Activated CD4-positive, alpha-beta T cell treated with anti-CD3 and anti-CD28 coated beads for 1 hour (primary cell): ENCODE data around the gene L3MBTL4.

Source experiments
- DNase-seq: peaks from one replicate; pipeline ENCODE4 v3.0.0-alpha.2; 2020

The L3MBTL4 gene

DNA sequence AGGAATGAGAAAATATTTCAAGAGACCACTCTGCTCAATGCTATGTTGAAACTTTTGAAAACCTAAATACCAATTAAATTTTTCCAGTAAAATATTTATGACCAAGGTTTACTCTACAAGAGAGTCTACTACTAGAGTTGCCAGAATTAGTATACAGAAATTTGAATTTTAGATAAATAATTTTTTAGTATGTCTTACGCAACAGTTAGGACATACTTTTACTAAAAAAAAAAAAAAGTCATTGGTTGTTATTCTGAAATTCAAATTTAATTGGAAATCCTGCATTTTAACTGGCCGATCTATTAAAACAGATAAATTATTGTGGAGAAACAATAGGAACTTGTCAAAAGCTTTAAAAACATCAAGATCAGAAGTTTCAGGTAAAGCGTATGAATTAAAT is 470.3 kb downstream of the L3MBTL4 start:
- DNase-seq, result no peak

DNA sequence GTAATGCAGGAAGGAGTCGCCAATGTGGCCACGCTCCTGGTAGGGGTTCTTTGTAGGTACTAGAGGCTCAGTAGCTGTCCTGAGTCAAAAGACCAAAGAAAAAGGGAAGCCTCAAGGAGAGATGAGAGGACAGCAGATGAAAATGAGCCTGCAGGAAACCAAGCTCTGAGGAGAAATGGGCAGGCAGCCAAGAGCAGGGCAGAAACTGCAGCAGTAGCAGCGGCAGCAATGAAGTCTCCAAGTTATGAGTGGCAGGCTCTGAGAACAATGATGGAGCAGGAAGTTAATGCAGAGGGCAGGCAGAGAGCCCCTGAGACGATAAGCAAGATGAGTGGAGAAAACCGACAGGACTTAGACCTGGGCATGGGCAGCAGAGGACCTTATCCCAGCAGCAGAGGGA is 471.2 kb downstream of the L3MBTL4 start:
- DNase-seq, result no peak

DNA sequence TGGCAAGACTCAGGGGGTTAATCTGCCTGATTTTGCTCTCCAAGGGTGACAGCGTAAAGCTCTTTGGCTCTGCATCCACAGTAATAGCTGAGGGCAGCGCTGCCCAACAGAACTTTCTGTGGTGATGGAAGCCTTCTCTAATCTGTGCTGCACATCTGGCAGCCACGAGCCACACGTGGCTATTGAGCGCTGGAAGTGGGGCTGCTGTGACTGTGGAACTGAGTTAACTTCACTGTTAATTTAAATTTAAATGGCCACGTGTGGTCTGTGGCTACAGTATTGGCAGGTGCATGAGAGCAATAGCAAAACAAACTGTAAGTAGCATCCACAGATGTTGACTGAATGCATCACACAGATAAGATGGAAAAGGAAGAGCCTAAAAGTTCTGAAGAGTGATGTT is 472.1 kb downstream of the L3MBTL4 start:
- DNase-seq, result no peak

DNA sequence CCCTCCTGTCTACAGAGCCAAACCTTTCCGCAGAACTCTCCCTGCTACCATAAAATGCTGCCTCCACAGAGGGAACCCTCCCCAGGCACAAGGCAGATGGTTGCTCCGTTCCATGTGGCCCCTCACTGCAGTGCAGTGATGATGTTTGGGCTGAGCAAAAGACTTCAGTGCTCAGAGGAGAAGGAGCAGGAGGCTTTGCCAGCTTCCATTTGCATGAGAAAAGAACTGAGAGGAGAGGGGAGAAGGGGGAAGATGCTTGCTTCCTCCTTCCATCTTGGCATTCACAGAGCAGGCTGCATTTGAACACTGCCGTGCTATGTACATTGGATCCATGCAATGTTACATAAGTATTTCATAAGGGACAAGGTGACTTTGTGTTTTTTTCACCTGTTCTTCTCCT is 472.8 kb downstream of the L3MBTL4 start:
- DNase-seq, result no peak

DNA sequence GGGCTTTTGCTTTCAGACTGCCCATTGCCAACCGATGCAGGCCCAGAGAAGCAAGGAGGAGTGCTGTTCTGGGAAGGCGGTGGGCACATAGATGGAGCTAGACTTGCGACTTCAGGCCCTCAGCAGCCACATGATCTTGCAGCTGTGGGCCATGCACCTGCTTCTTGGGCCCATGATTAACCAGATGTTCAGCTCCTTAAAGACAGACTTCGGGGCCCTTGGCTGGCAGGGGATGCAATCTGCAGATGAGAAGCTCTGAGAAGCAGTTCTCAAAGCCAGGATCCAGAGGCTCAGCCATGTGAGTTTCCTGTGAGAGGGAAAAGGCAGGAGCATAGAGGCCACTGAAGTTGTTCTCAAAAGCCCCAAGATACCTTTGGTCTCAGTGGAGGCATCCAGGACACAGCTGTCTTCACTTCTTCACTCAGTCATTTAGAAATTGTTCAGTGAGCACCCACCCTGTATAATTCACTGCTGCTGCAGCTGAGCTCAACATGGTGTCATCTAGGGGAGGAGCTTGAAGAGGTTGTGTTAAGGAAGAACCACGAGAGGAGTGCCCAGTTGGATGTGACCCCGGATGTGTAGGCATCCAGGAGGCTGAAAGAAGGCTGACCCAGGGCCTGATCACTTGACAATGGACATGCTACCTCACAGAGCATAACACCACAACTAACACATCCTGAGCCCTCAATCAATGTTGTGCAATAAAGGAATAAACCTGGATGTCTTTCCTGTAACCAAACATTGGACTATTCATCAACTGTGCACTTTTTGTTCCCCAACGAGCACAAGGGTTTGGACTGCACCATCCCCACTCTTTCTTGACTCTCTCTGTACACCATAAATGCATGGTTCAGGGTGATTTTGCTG is 474.7 kb downstream of the L3MBTL4 start:
- DNase-seq, result no peak

DNA sequence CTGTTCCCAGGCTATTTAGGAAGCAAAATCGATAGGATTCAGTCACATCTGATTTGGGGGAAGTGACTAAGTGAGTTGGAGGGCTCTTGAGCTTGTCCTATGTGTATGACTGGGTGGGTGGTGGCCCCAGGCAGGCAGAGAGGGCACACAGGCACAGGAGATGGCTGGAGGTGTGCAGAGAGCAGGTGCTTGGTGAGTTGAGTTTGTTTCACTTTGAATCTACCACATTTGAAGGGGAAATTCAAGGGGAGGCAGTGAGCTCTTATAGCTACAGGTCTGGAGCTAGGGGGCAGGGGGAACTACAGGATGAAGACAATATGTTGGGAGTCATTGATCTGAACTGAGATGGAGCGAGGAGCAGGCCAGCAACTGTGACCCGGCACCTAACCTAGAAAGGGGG is 476.9 kb downstream of the L3MBTL4 start:
- DNase-seq, result no peak

DNA sequence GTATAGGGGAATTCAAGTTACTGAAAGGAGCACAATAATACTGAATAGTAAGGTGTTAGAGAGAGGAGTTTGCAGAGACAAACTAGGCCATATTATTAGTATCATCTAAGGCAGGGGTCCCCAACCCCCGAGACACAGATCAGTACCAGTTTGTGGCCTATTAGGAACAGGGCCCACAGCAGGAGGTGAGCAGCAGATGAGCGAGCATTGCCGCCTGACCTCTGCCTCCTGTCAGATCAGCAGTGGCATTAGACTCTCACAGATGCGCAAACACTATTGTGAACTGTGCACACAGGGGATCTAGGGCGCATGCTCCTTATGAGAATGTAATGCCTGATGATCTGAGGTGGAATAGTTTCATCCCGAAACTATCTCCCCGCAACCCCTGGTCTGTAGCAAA is 477.6 kb downstream of the L3MBTL4 start:
- DNase-seq, result no peak

DNA sequence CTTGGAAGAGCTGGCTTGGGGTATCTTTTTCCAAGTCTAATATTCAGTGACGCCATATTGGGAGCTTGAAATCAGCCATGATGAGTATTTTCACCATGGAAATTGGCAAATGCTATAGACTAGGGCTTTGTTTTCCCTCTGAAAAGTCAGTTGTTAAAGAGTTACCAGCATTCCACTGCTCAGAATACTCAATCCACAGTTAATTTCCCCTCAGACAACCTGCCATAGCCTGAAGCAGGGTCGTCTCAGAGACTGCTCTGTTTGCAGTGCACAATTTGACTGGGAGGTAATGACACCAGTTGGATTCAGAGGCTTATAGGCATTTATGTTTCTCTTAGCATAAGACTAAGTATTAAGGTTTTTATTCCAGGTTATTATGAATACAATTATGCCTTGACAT is 483.9 kb downstream of the L3MBTL4 start:
- DNase-seq, result no peak

DNA sequence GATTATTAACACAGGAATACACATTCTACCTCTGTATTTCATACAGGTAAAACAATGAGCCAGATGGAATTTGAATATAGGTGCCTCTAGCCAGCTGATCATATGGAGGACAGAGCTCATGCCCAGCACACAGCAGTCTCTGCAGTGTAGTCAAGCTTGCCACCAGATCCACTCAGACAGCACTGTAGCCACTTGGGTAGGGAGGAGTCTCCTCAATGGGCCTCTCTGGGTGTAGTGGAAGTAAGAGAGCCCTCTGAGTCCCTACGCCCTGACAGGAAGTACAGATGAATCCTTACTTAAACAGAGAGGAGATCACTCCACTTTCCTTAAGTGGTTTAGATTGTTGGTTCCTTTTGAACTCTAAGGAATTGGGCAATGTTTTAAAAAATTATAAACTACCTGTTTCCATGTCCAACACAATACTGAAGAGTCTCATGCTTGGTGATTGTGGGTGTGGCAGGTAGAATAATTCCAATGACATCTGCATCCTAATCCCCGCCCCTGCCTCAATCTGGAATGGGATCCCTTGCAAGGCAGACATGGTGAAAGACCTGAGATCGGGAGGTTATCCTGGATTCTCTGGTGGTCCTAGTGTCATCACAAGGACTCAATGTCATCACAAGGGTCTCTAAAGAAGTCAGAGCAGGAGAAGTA is 496.4 kb downstream of the L3MBTL4 start:
- no peak for DNase-seq

DNA sequence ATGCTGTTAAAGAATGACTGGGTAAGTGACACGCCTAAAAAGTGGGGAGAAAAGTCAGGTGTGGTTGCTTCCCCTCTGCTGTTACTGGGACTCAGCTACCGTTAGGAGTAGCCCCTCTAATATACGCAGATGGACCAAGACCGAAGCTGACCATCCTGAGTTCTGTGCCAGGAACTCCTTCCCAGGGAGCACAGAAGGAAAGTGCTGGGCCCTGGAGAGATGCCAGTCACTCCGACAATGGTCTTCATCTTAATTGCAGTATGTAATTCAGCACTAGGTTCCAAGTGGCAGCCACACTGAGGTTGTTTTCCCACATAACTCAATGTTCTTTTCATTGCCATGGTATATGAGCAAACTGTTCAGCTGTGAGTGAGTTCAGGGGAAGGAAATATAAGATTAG is 499.8 kb downstream of the L3MBTL4 start:
- no peak for DNase-seq

DNA sequence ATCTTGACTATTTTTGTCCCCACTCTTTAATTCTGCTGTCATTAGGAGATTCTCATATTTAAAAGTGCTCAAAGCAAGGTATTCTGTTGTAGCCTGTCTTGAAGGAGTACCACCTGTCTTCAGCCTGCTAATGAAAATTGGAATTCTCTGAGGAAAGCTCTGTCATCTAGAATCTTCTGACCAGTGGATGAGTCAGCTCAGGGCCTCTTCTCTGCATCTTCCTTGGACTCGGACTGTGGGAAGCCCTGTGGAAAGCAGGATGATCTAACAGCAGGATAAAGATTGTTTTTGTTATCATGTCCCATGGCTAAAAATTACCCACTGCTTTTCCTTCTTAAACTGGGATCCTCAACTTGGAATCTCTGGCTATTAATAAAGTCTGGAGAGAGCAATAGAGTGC is 500.7 kb downstream of the L3MBTL4 start:
- DNase-seq, result no peak

DNA sequence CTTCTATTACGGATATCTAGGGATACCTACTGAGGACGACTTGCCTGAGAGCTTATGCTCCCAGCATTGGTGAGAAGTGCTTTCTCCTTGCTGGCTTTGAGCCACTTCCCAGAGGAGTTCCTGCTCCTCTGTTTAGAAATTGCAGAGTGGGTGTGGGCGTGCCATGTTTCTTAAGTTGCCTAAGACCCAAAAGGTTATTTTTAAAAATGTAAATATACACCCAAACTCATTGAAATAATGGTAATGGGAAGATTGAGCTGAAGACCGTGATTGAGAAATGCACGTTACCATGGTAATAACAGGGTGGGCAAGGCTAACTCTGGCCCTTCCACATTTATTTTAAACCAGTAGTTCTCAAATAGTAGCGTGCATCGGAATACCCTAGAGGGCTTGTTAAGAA is 502.1 kb downstream of the L3MBTL4 start:
- DNase-seq, result no peak

DNA sequence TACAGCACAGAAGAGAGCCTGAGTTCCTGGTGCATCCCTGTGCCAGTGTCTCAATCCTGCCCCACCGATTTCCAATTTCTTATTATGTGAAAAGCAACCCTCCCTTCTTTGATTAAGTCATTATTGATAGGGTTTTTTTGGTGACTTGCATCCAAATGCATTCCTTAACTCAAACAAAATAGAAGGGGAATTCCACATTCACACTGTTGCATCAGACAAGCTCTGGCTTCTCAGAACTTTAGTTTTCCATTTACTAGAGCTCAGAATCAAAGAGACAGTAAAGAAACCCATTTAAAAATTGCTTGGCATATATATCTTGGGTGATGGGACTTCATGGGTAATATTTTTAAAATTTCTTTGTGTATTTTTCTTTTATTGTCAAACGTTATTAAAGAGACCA is 505.6 kb downstream of the L3MBTL4 start:
- no peak for DNase-seq
